GM20000 (cell line): ENCODE measurements around the gene RHOA.
"Not testable (repeated sequence)": the region's sequence is repeated elsewhere in the genome, so short reads cannot be mapped to it uniquely, and the experiment has no call there.

Experiments used
- DNase-seq: peaks from one replicate; pipeline ENCODE4 v3.0.0; 2012; ENCODE audit warnings: low spot score
- CTCF ChIP-seq: IDR thresholded peaks from 2 replicates; pipeline ENCODE4 v1.5.1; 2012; ENCODE audit warnings: mild to moderate bottlenecking, control low read depth; ENCODE audit errors: extremely low read depth, missing control alignments

The RHOA gene

DNA sequence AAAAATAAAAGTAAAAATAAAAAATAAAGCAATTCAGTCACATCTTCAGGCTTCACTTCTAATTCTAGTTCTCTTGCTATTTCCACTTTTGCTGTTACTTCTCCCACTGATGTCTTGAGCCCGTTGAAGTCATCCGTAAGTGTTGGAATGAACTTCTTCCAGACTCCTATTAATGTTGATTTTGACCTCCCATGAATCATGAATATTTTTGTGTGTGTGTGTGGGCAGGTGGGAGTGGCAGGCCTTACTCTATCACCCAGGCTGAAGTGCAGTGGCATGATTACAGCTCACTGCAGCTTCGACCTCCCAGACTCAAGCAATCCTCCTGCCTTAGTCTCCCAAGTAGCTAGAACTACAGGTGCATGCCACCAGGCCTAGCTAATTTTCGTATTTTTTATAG is 82.6 kb downstream of the RHOA start:
- TF ChIP-seq CTCF, result no peak

DNA sequence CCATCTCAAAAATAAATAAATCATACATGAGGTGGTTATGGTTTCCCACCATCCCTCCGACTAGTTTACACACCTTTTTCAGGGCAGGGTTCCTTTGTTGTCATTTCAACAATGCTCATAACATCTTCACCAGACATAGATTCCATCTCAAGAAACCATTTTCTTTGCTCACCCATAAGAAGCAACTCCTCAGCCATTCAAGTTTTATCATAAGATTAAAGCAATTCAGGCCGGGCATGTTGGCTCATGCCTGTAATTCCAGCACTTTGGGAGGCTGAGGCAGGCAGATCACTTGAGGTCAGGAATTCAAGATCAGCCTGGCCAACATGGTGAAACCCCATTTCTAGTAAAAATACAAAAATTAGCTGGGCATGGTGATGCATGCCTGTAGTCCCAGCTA is 83.4 kb downstream of the RHOA start:
- DNase-seq, result not testable (repeated sequence)

More for the DNA sequence above, 82.6 kb downstream of the RHOA start:
- no peak for DNase-seq

GRCh38 chr3:49327485-49327884 is 84.3 kb downstream of the RHOA start:
- DNase-seq, result no peak
- no peak for TF ChIP-seq CTCF

DNA sequence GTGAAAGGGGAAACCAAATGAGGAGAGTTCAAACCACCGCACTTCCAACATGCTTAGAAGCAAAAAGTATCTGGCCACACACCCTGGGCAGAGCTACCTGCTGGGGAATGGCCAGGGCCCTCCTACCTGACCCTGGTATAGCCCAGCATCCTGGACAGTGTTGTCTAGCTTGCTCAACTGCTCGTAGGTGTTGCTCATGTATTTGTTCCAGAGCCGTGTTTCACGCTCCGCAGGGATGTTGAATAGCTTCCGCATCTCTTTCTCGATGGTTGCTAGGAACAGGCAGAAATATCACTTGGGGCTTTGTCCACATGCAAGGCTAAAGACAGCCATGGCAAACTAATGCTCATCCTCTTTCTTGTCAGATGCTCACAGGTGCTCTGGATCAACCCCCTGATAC is 87.0 kb downstream of the RHOA start:
- no peak for TF ChIP-seq CTCF
- DNase-seq, result no peak

GRCh38 chr3:49316696-49317457 is 94.9 kb downstream of the RHOA start:
- no peak for TF ChIP-seq CTCF
- no peak for DNase-seq

GRCh38 chr3:49313896-49314688 is 97.7 kb downstream of the RHOA start:
- no peak for TF ChIP-seq CTCF
- DNase-seq, result peak; percentile 24

DNA sequence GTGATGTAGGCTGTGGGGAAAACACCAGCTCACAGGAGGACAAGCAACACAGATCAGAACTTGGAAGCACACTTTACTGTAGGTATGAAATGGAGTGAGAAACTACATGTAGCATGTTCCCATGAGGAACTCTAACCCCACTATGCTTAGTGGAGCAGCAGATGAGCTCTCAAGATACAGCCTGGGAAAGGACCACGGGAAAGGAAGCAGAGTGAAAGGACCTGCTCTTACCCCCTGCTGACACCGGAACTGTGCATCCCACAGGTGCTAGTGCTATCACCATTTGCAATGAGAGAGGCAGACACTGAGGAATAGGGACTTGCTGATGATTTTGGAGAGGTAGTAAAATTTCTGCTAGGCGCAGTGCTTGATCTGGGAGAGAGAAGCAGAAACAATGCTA is 100.5 kb downstream of the RHOA start:
- TF ChIP-seq CTCF, result no peak
- DNase-seq, result no peak

DNA sequence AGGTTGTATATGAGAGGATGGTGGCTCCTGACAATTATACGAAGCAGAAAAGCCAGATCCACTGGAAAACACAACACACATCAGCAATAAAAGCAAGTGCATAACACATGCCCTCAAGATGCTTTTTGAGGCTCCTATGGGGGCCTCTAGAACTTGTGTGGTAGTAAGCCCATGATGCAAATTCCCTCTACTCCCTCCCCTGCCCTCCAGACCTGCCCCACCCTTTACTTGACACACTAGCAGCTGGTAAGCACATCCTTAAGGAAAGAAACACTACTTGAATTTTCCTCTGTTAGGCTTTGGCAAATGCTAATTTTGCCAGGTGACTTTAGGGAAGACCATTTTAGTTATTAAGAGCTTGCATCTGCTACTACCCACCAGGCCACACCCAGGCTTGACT is 101.1 kb downstream of the RHOA start:
- TF ChIP-seq CTCF, result no peak

More for the DNA sequence above, 101.1 kb downstream of the RHOA start:
- no peak for DNase-seq
